Measurements from ENCODE around the gene ADGRV1. TPM values are rescaled to one million over a fixed set of nuclear protein-coding genes. Genes with fewer than 3 reads are reported as not detected.
"Not testable (repeated sequence)": the region's sequence is repeated elsewhere in the genome, so short reads cannot be mapped to it uniquely, and the experiment has no call there.

Gene ADGRV1
- total and polyA plus RNA-seq, 4 donors = 0.36 to 0.64 (median 0.50) TPM

DNA sequence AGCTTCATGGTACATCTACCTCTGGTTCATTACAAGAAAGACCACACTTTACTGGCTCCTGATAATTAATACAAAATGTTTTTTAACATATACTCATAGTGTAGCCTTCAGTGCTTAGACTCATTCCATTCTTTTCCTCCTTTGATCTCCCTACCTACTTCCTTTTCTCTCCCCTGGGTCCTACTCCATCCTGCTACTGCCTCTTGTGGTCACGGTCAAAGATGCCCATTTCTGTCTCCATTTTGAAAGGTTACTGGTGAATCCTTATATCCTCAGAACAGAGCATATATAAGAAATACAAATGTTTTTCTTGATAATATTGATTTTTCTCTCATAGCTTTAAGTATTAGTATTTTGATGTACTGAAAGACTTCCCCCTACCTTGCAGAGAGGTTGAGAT is 448.7 kb downstream of the ADGRV1 start:
- 95 to 96% methylated on average over 1 of the region's 1 CpG for WGBS, 2 donors
- Histone ChIP-seq H3K27ac (ENCODE audit: low read depth in 1 of 2, low read length in 2 of 2) (no peak overlapping the region), H3K27me3 (ENCODE audit: control insufficient read depth in 1 of 2, insufficient read depth in 2 of 2, low read length in 1 of 2) (no peaks in the 10 kb centered on the region), H3K9me3 (ENCODE audit: control insufficient read depth, low read length) (no peaks in the 10 kb centered on the region), H3K36me3 (ENCODE audit: control insufficient read depth in 1 of 2, insufficient read depth in 2 of 2, low read length in 1 of 2) (no peaks in the 10 kb centered on the region), H3K4me3 (ENCODE audit: low read length in 2 of 2) (no peak overlapping the region), H3K4me1 (ENCODE audit: control insufficient read depth in 1 of 2, insufficient read depth in 2 of 2, low read length in 2 of 2) (no peaks in the 10 kb centered on the region)
- no peak for ATAC-seq (ENCODE audit: low FRiP score)
- DNase-seq = no peak
- intact Hi-C loops (cut with DNase I) = no loop called here

DNA sequence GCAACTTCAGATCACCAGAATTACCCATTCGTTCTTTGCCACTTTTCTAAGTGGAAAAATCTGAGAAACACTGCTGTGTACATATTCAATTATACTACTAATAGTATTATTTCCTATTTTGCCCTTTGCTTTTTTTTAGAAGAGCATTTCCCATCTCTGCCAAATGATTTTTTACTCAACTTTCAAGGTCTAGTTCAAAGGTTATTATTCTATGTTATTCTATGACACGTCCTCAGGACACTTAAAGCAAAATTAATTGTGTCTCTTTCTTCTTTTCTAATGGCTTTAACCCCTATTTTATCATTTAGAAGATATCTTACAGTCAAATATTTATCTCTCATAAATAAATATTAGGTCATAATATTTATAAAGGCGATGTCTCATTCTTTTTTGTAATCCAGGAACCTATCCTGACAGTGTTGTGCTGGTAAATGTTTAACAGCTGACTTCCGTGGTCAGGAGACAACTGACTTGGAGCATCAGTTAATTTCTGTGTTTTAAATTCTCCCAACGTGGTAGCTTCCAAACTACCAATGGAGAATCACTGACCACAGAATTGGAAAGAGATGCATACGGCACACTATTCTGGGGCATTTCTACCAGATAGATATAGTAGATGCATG is 449.3 kb downstream of the ADGRV1 start:
- Histone ChIP-seq H3K36me3 (ENCODE audit: control insufficient read depth in 1 of 2, insufficient read depth in 2 of 2, low read length in 1 of 2) (no peaks in the 10 kb centered on the region), H3K9me3 (ENCODE audit: control insufficient read depth, low read length) (no peaks in the 10 kb centered on the region), H3K27me3 (ENCODE audit: control insufficient read depth in 1 of 2, insufficient read depth in 2 of 2, low read length in 1 of 2) (no peaks in the 10 kb centered on the region), H3K4me1 (ENCODE audit: control insufficient read depth in 1 of 2, insufficient read depth in 2 of 2, low read length in 2 of 2) (no peaks in the 10 kb centered on the region), H3K4me3 (ENCODE audit: low read length in 2 of 2) (no peak overlapping the region), H3K27ac (ENCODE audit: low read depth in 1 of 2, low read length in 2 of 2) (no peak overlapping the region)
- intact Hi-C loops (cut with DNase I) = no loop called here
- no peak for DNase-seq
- WGBS, 2 donors = 85 to 86% methylated on average over 6 of the region's 6 CpGs
- no peak for ATAC-seq (ENCODE audit: low FRiP score)

DNA sequence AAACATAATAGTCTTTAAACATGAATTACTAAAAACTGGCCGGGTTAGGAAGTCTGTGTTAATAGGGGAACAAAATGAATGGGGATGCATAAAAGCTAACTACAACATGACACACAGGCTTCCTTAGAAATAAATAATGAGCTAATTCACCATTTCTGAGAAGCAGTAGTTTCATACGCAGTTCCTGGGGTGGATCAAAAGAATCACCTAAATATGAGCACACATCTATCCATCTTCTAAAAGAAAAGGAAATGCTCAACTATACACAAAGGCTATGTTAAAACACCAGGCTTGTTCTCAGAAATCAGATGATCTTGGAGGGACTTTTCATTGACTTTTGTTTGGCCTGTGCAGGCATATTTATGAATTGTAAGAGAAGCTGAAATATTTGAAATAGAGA is 451.5 kb downstream of the ADGRV1 start:
- no peak overlapping the region for H3K27ac ChIP-seq (ENCODE audit: low read depth in 1 of 2, low read length in 2 of 2)
- H3K27me3 ChIP-seq (ENCODE audit: control insufficient read depth in 1 of 2, insufficient read depth in 2 of 2, low read length in 1 of 2) = no peaks in the 10 kb centered on the region
- intact Hi-C loops (cut with DNase I) = no loop called here
- H3K9me3 ChIP-seq (ENCODE audit: control insufficient read depth, low read length) = no peaks in the 10 kb centered on the region
- no peak for DNase-seq
- ATAC-seq (ENCODE audit: low FRiP score) = no peak
- H3K4me3 ChIP-seq (ENCODE audit: low read length in 2 of 2) = no peak overlapping the region
- H3K36me3 ChIP-seq (ENCODE audit: control insufficient read depth in 1 of 2, insufficient read depth in 2 of 2, low read length in 1 of 2) = no peaks in the 10 kb centered on the region
- H3K4me1 ChIP-seq (ENCODE audit: control insufficient read depth in 1 of 2, insufficient read depth in 2 of 2, low read length in 2 of 2) = no peaks in the 10 kb centered on the region
- WGBS, 2 donors = 79 to 87% methylated on average over 2 of the region's 2 CpGs

DNA sequence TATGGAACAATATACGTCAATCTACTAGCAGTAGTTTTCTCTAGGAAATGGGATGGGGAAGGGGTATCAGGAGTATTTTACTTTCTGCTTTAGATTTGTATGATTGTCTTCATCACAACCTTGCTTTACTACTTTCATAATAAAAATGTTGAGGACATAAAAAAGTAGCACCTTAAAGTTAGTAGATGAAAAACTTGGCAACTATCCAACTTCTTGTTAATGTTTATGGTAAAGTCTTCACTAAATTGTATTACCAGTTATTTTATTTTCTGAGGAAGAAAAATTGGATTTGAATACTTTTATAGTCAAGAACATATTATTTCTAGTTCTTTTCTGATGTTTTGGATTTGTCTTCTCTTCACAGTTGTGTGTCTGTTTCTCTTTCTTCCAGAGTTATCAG is 452.4 kb downstream of the ADGRV1 start:
- no peak for ATAC-seq (ENCODE audit: low FRiP score)
- DNase-seq = no peak
- intact Hi-C loops (cut with DNase I) = no loop called here
- H3K9me3 ChIP-seq (ENCODE audit: control insufficient read depth, low read length) = no peaks in the 10 kb centered on the region
- no peak overlapping the region for H3K4me3 ChIP-seq (ENCODE audit: low read length in 2 of 2)
- H3K4me1 ChIP-seq (ENCODE audit: control insufficient read depth in 1 of 2, insufficient read depth in 2 of 2, low read length in 2 of 2) = no peaks in the 10 kb centered on the region
- H3K36me3 ChIP-seq (ENCODE audit: control insufficient read depth in 1 of 2, insufficient read depth in 2 of 2, low read length in 1 of 2) = no peaks in the 10 kb centered on the region
- WGBS, 2 donors = 93 to 97% methylated on average over 1 of the region's 1 CpG
- H3K27me3 ChIP-seq (ENCODE audit: control insufficient read depth in 1 of 2, insufficient read depth in 2 of 2, low read length in 1 of 2) = no peaks in the 10 kb centered on the region
- no peak overlapping the region for H3K27ac ChIP-seq (ENCODE audit: low read depth in 1 of 2, low read length in 2 of 2)

DNA sequence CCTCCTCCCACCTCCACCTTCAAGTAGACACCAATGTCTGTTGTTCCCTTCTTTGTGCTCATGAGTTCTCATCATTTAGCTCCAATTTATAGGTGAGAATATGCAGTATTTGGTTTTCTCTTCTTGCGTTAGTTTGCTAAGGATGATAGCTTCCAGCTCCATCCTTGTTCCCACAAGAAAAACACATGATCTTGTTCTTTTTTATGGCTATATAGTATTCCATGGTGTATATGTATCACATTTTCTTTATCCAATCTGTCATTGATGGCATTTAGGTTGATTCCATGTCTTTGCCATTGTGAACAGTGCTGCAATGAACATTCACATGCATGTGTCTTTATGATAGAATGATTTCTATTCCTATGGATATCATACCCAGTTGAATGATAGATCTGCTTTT is 454.3 kb downstream of the ADGRV1 start:
- H3K9me3 ChIP-seq (ENCODE audit: control insufficient read depth, low read length); H3K4me1 ChIP-seq (ENCODE audit: control insufficient read depth in 1 of 2, insufficient read depth in 2 of 2, low read length in 2 of 2); H3K36me3 ChIP-seq (ENCODE audit: control insufficient read depth in 1 of 2, insufficient read depth in 2 of 2, low read length in 1 of 2); DNase-seq; H3K4me3 ChIP-seq (ENCODE audit: low read length in 2 of 2); intact Hi-C loops (cut with DNase I); ATAC-seq (ENCODE audit: low FRiP score); H3K27me3 ChIP-seq (ENCODE audit: control insufficient read depth in 1 of 2, insufficient read depth in 2 of 2, low read length in 1 of 2); H3K27ac ChIP-seq (ENCODE audit: low read depth in 1 of 2, low read length in 2 of 2): not testable (repeated sequence)
- WGBS, 2 donors = 91 to 99% methylated on average over 1 of the region's 1 CpG

DNA sequence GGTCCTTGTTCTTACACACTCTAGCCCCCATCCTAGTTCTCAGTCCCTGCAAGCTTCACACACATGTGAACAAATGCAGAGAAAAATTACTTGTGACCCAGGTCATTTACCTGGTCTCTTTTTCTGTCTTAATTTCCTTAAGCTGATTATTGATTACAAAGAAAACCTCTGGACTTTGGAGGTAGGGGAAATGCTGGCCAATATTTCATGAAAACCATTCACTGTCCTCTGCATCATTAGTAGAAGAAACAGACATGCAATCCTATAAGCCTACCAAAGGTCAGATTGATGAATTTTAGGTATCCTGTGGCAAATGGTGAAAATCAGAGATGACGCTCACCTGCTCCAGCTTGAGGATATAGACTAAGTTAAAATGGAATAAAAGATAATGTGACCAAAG is 457.7 kb downstream of the ADGRV1 start:
- Histone ChIP-seq H3K36me3 (ENCODE audit: control insufficient read depth in 1 of 2, insufficient read depth in 2 of 2, low read length in 1 of 2) (no peaks in the 10 kb centered on the region), H3K4me3 (ENCODE audit: low read length in 2 of 2) (no peak overlapping the region), H3K27ac (ENCODE audit: low read depth in 1 of 2, low read length in 2 of 2) (no peak overlapping the region), H3K9me3 (ENCODE audit: control insufficient read depth, low read length) (no peaks in the 10 kb centered on the region), H3K4me1 (ENCODE audit: control insufficient read depth in 1 of 2, insufficient read depth in 2 of 2, low read length in 2 of 2) (no peaks in the 10 kb centered on the region), H3K27me3 (ENCODE audit: control insufficient read depth in 1 of 2, insufficient read depth in 2 of 2, low read length in 1 of 2) (no peaks in the 10 kb centered on the region)
- ATAC-seq (ENCODE audit: low FRiP score) (no peak), DNase-seq (no peak)
- 95 to 96% methylated on average over 1 of the region's 1 CpG for WGBS, 2 donors
- intact Hi-C loops (cut with DNase I) = no loop called here

DNA sequence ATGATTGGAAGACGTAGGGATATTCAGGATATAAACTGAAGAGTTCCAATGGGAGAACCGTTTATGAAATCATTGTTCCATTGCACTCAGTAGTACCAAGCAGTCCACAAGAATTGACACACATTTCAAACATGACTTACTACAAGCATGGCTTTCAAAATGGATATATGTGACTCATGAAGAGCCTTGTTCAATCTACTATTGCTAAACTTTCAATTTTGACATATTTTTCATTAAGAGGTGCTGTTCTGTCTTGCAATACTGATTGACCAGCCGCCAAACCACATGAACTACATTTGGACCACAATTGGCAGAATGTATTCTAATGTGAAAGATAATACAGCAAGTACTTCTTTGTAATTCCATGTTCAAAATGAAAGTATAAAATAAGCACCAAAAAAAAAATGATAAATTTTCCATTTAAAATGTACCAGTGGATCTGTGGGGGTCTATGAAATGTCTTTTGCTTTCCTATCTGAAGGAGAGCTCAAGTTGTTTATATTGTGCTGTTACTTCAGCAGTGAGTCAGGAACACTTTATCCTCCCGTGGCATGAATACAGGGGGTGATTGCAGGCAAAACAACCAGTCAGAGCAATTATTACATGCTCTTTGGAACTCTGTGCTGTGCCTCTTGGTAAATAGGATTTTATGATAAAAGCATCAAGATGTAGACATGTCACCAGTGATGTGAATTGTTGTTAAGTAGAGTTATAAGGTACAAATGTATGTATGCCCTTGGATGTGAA is 458.5 kb downstream of the ADGRV1 start:
- Histone ChIP-seq H3K4me3 (ENCODE audit: low read length in 2 of 2) (no peak overlapping the region), H3K27me3 (ENCODE audit: control insufficient read depth in 1 of 2, insufficient read depth in 2 of 2, low read length in 1 of 2) (no peaks in the 10 kb centered on the region), H3K9me3 (ENCODE audit: control insufficient read depth, low read length) (no peaks in the 10 kb centered on the region), H3K27ac (ENCODE audit: low read depth in 1 of 2, low read length in 2 of 2) (no peak overlapping the region), H3K4me1 (ENCODE audit: control insufficient read depth in 1 of 2, insufficient read depth in 2 of 2, low read length in 2 of 2) (no peaks in the 10 kb centered on the region), H3K36me3 (ENCODE audit: control insufficient read depth in 1 of 2, insufficient read depth in 2 of 2, low read length in 1 of 2) (no peaks in the 10 kb centered on the region)
- DNase-seq = no peak
- ATAC-seq (ENCODE audit: low FRiP score) = no peak
- intact Hi-C loops (cut with DNase I) = no loop called here
- 58 to 71% methylated on average over 4 of the region's 4 CpGs for WGBS, 2 donors

DNA sequence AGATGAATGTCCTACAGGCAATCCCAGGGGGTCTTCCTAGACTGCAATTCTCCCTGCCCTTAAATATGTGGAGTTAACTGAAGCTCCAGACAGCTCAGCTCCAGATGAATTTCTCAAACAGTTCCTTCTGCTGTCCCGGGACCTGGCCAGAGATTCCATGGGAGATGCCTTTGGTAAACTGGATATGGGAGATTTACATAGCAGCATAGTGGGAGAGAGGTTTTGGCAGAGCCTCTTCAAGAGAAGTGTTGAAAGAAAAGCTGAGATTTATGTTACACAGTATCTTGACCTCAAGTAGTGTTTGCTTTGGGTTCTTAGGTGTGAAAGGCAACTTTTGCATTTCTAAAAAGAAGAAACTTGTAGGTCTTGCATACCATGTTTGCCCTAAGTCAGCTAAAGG is 459.6 kb downstream of the ADGRV1 start:
- H3K27me3 ChIP-seq (ENCODE audit: control insufficient read depth in 1 of 2, insufficient read depth in 2 of 2, low read length in 1 of 2) = no peaks in the 10 kb centered on the region
- H3K36me3 ChIP-seq (ENCODE audit: control insufficient read depth in 1 of 2, insufficient read depth in 2 of 2, low read length in 1 of 2) = no peaks in the 10 kb centered on the region
- intact Hi-C loops (cut with DNase I) = no loop called here
- ATAC-seq (ENCODE audit: low FRiP score) = no peak
- H3K27ac ChIP-seq (ENCODE audit: low read depth in 1 of 2, low read length in 2 of 2) = no peak overlapping the region
- no peaks in the 10 kb centered on the region for H3K4me1 ChIP-seq (ENCODE audit: control insufficient read depth in 1 of 2, insufficient read depth in 2 of 2, low read length in 2 of 2)
- no peak for DNase-seq
- no peaks in the 10 kb centered on the region for H3K9me3 ChIP-seq (ENCODE audit: control insufficient read depth, low read length)
- WGBS, 2 donors = 21 to 31% methylated on average over 1 of the region's 1 CpG
- H3K4me3 ChIP-seq (ENCODE audit: low read length in 2 of 2) = no peak overlapping the region

DNA sequence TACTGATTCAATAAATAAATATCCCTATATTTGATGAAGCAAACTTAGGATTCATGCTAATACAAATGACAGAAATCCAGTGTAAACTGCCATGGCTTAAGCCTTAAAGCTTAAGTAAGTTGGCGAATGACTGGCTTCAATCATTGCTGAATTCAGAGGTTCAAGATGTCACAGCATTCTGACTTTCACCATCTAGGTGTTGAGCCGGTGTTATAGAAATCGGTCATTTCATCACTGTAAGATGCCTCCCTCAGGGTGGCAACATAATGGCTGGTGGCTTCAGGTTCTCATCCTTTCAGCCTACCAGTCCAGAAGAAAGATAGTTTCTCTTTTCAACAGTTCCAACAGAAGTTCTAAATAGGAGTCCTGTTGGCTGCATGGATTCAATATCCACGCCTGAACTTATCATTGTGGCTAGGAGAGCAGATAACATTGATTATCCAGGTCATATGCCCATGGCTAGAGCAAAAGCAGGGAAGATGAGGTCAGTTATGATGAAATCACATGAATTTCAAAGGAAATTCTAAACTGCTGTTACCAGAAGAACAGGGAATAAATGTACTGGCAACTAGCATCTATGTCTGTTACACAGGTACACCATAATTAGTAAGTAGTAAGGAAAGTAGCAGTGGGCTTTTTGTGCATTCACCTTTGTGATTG is 460.2 kb downstream of the ADGRV1 start:
- intact Hi-C loops (cut with DNase I) = no loop called here
- ATAC-seq (ENCODE audit: low FRiP score) = no peak
- no peaks in the 10 kb centered on the region for H3K27me3 ChIP-seq (ENCODE audit: control insufficient read depth in 1 of 2, insufficient read depth in 2 of 2, low read length in 1 of 2)
- no peak overlapping the region for H3K27ac ChIP-seq (ENCODE audit: low read depth in 1 of 2, low read length in 2 of 2)
- WGBS, 2 donors = 74 to 93% methylated on average over 4 of the region's 4 CpGs
- H3K9me3 ChIP-seq (ENCODE audit: control insufficient read depth, low read length) = no peaks in the 10 kb centered on the region
- H3K36me3 ChIP-seq (ENCODE audit: control insufficient read depth in 1 of 2, insufficient read depth in 2 of 2, low read length in 1 of 2) = no peaks in the 10 kb centered on the region
- H3K4me3 ChIP-seq (ENCODE audit: low read length in 2 of 2) = no peak overlapping the region
- H3K4me1 ChIP-seq (ENCODE audit: control insufficient read depth in 1 of 2, insufficient read depth in 2 of 2, low read length in 2 of 2) = no peaks in the 10 kb centered on the region
- no peak for DNase-seq

All from aorta (tissue), 5 donors.